LNCAP (cell line): ENCODE results near the gene SDK2.

Source experiments
- CTCF ChIP-seq: fragments of 450-650 bp; IDR thresholded peaks from 2 replicates; pipeline ENCODE4 v1.5.1; 2017; ENCODE audit warnings: mild to moderate bottlenecking

SDK2 gene

GRCh38 chr17:73359352-73359751, 284.9 kb downstream of the SDK2 start:
- TF ChIP-seq CTCF: no peak

- TF ChIP-seq CTCF: no peak
These were observed 285.6 kb downstream of the SDK2 start for GRCh38 chr17:73358668-73359067.

GRCh38 chr17:73357981-73358380, 286.3 kb downstream of the SDK2 start:
- TF ChIP-seq CTCF: no peak

- no peak for TF ChIP-seq CTCF
These were observed 286.9 kb downstream of the SDK2 start for GRCh38 chr17:73357318-73357717.

GRCh38 chr17:73356561-73357170, 287.6 kb downstream of the SDK2 start:
- TF ChIP-seq CTCF: no peak

- TF ChIP-seq CTCF: no peak
These were observed 289.6 kb downstream of the SDK2 start for GRCh38 chr17:73354423-73355284.

- TF ChIP-seq CTCF: no peak
These were observed 292.0 kb downstream of the SDK2 start for GRCh38 chr17:73352261-73352660.
